Activated CD8-positive, alpha-beta T cell treated with anti-CD3 and anti-CD28 coated beads for 36 hours (primary cell): ENCODE results near the gene TATDN3. TPM values are rescaled to one million over a fixed set of nuclear protein-coding genes. Genes with fewer than 3 reads are reported as not detected.
"Not testable (repeated sequence)": the region's sequence is repeated elsewhere in the genome, so short reads cannot be mapped to it uniquely, and the experiment has no call there.

Experiments
- ATAC-seq: fragments of 200-7000 bp; cut with Tn5 transposase; one replicate; pipeline ENCODE4 v1.10.0; 2021; ENCODE audit warnings: mild to moderate bottlenecking, moderate library complexity
- CTCF ChIA-PET: fragments of 350-600 bp; sonication (Branson Sonifier 250); formaldehyde crosslinking; loops from one replicate; lab custom pipeline; 2021; ENCODE audit warnings: antibody characterized with exemption; lab: Charles Lee
- POLR2A ChIA-PET: fragments of 350-600 bp; sonication (Branson Sonifier 250); formaldehyde crosslinking; loops from one replicate; lab custom pipeline; 2021; ENCODE audit warnings: antibody characterized with exemption; lab: Charles Lee
- DNase-seq: peaks from one replicate; pipeline ENCODE4 v3.0.0-alpha.2; 2020
- H3K27ac Mint-ChIP-seq: one replicate; pipeline ENCODE4 v1.8.0; 2021; ENCODE audit warnings: mild to moderate bottlenecking, mixed read lengths
- H3K27me3 Mint-ChIP-seq: one replicate; pipeline ENCODE4 v1.8.0; 2021; ENCODE audit warnings: mixed read lengths
- H3K36me3 Mint-ChIP-seq: one replicate; pipeline ENCODE4 v1.8.0; 2021; ENCODE audit warnings: low read depth, mixed read lengths
- H3K4me1 Mint-ChIP-seq: one replicate; pipeline ENCODE4 v1.8.0; 2021; ENCODE audit warnings: low read depth, mixed read lengths
- H3K4me3 Mint-ChIP-seq: one replicate; pipeline ENCODE4 v1.8.0; 2021; ENCODE audit warnings: mild to moderate bottlenecking, moderate library complexity, mixed read lengths
- H3K9me3 Mint-ChIP-seq: one replicate; pipeline ENCODE4 v1.8.0; 2021; ENCODE audit warnings: mixed read lengths
- intact Hi-C: fragments of 100-400 bp; cut with micrococcal nuclease; formaldehyde crosslinking; loops from one replicate; pipeline ENCODE4 v1.10.0; 2022
- total RNA-seq, 2 experiments: library from RNA; stranded (reverse); gene quantifications; one replicate each; pipeline ENCODE4 v1.2.3, GENCODE V29; 2021
- TF ChIP-seq, protein P1 (sequence below): fragments of 200-600 bp; IDR thresholded peaks from one replicate; pipeline ENCODE4 v1.8.0; 2022; ENCODE audit warnings: antibody characterized with exemption, mild to moderate bottlenecking

The TATDN3 gene
- total RNA-seq, 2 experiments from 2014 or later = 17.4 to 24.2 TPM

DNA sequence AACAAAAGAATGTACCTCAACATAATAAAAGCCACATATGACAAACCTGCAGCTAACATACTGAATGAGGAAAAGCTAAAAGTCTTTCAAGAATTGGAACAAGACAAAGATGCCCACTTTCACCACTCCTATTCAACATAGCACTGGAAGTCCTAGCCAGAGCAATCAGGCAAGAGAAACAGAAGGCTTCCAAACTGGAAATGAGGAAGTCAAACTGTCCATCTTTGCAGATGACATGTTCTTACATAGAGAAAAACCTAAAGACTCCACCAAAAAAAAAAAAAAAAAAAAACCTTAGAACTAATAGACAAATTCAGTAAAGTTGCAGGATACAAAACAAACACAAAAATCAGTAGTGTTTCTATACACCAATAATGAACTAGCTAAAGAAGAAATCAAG, 20.4 kb upstream of the TATDN3 start:
- CTCF ChIA-PET = interaction anchor here (0.7 to 3.6 kb wide), 11 partner anchors 9 to 106 kb away, joined by 3 to 17 read pairs (median 4); no protein-coding TSS in a partner anchor

DNA sequence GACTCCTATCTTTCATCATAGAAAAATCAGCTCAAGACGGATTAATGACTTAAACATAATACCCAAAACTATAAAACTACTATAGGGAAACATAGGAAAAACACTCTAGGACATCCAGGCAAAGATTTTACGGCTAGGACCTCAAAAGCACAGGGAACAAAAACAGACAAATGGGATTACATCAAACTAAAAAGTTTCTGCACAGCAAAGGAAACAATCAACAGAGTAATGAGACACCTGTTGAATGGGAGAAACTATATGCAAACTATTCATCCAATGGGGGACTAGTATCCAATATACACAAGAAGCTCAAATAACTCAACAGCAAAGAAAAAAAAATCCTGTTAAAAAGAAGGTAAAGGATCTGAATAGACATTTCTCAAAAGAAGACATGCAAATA, 18.7 kb upstream of the TATDN3 start:
- intact Hi-C loops = no loop called here
- peaks cover 52% of the 10 kb centered on the region for H3K4me1 Mint-ChIP-seq
- H3K36me3 Mint-ChIP-seq = peaks cover 61% of the 10 kb centered on the region
- ATAC-seq (no peak), DNase-seq (no peak)
- H3K27me3 Mint-ChIP-seq = no peaks in the 10 kb centered on the region
- ChIA-PET POLR2A (interaction anchor here (1.0 to 1.3 kb wide), 2 partner anchors 18 to 23 kb away, joined by 3 to 4 read pairs; partner anchors contain the start of genes NSL1 and TATDN3), CTCF (interaction anchor here (0.6 to 2.6 kb wide), 7 partner anchors 9 to 570 kb away, joined by 3 to 11 read pairs (median 4); no protein-coding TSS in a partner anchor)
- TF ChIP-seq, protein P1, sequence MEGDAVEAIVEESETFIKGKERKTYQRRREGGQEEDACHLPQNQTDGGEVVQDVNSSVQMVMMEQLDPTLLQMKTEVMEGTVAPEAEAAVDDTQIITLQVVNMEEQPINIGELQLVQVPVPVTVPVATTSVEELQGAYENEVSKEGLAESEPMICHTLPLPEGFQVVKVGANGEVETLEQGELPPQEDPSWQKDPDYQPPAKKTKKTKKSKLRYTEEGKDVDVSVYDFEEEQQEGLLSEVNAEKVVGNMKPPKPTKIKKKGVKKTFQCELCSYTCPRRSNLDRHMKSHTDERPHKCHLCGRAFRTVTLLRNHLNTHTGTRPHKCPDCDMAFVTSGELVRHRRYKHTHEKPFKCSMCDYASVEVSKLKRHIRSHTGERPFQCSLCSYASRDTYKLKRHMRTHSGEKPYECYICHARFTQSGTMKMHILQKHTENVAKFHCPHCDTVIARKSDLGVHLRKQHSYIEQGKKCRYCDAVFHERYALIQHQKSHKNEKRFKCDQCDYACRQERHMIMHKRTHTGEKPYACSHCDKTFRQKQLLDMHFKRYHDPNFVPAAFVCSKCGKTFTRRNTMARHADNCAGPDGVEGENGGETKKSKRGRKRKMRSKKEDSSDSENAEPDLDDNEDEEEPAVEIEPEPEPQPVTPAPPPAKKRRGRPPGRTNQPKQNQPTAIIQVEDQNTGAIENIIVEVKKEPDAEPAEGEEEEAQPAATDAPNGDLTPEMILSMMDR = no peak
- H3K27ac Mint-ChIP-seq = no peak overlapping the region
- peaks cover 23% of the 10 kb centered on the region for H3K9me3 Mint-ChIP-seq
- H3K4me3 Mint-ChIP-seq = no peak overlapping the region

More for the DNA sequence above, 20.4 kb upstream of the TATDN3 start:
- POLR2A ChIA-PET = no interaction called here
- H3K9me3 Mint-ChIP-seq = peaks cover 36% of the 10 kb centered on the region
- H3K27ac Mint-ChIP-seq = no peak overlapping the region
- TF ChIP-seq, protein P1 = no peak
- peaks cover 74% of the 10 kb centered on the region for H3K36me3 Mint-ChIP-seq
- no peak overlapping the region for H3K4me3 Mint-ChIP-seq
- peaks cover 62% of the 10 kb centered on the region for H3K4me1 Mint-ChIP-seq
- H3K27me3 Mint-ChIP-seq = no peaks in the 10 kb centered on the region
- intact Hi-C loops = no loop called here
- ATAC-seq (no peak), DNase-seq (no peak)

DNA sequence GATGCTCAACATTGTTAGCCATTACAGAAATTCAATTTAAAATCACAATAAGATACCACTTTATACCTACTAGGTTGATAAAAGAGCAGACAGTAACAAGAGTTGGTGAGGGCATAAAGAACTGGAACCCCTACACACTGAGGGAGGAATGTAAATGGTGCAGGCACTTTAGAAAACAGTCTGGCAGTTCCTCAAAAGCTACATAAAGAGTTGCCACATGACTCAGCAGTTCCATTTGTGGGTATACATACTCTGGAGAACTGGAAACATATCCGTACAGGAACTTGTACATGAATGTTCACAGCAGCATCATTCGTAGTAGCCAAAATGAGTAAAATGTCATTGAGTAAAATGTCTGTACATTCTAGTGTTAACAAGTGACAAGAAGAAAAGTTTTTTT, 17.1 kb upstream of the TATDN3 start:
- Mint-ChIP-seq H3K4me3 (no peak overlapping the region), H3K9me3 (peaks cover 11% of the 10 kb centered on the region)
- intact Hi-C loops = no loop called here

DNA sequence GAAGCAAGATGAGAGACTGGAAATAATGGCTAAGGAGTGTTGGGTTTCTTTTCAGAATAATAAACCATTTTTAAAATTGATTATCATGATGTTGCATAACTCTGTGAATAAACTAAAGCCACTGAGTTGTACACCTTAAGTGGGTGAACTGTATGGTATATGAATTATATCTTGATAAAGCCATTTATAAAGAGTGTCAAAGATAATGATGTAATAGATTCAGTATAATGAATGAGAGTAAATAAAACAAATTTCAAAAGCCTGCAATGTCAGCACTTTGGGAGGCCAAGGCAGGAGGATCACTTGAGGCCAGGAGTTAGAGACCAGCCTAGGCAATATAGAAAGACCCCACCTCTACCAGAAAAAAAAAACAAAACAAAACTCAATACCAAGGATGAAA, 16.5 kb upstream of the TATDN3 start:
- Mint-ChIP-seq H3K4me3 (no peak overlapping the region), H3K4me1 (peaks cover 31% of the 10 kb centered on the region), H3K27me3 (no peaks in the 10 kb centered on the region), H3K27ac (no peak overlapping the region), H3K36me3 (peaks cover 46% of the 10 kb centered on the region), H3K9me3 (peaks cover 8% of the 10 kb centered on the region)
- TF ChIP-seq, protein P1 = no peak
- CTCF ChIA-PET = interaction anchor here (1.1 to 3.4 kb wide), 4 partner anchors 25 to 298 kb away, joined by 3 to 18 read pairs (median 4); no protein-coding TSS in a partner anchor
- ATAC-seq = no peak
- no peak for DNase-seq
- POLR2A ChIA-PET = no interaction called here
- intact Hi-C loops = no loop called here

More for the DNA sequence above, 17.1 kb upstream of the TATDN3 start:
- DNase-seq (no peak), ATAC-seq (no peak)
- Mint-ChIP-seq H3K36me3 (peaks cover 51% of the 10 kb centered on the region), H3K4me1 (peaks cover 38% of the 10 kb centered on the region), H3K27me3 (no peaks in the 10 kb centered on the region), H3K27ac (no peak overlapping the region)
- TF ChIP-seq, protein P1 = no peak
- CTCF ChIA-PET = interaction anchor here (1.1 to 1.4 kb wide), 3 partner anchors 24 to 298 kb away, joined by 3 to 4 read pairs (median 3); no protein-coding TSS in a partner anchor
- POLR2A ChIA-PET = no interaction called here

DNA sequence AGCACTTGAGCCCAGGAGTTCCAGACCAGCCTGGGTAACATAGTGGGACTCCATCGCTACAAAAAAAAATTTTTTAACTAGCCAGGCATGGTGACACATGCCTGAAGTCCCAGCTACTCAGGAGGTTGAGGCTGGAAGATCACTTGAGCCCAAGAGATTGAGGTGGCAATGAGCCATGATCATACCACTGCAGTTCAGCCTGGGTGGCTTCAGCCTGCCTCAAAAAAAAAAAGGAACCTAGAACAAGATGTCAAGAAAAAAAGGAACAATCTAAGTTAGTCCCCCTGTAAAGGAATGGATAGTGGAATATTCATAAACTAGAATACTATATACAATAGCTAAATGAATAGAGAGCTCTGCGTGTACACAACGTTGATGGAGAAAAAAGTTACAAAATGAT, 14.5 kb upstream of the TATDN3 start:
- no peak overlapping the region for H3K27ac Mint-ChIP-seq
- ChIA-PET CTCF (interaction anchor here (0.8 to 3.4 kb wide), 7 partner anchors 14 to 322 kb away, joined by 3 to 18 read pairs (median 4); no protein-coding TSS in a partner anchor), POLR2A (interaction anchor here (0.5 to 1.5 kb wide), 3 partner anchors 15 to 545 kb away, joined by 3 to 5 read pairs (median 3); partner anchors contain the start of genes NSL1 and TATDN3)
- ATAC-seq (no peak), DNase-seq (no peak)
- H3K4me1 Mint-ChIP-seq = peaks cover 29% of the 10 kb centered on the region
- no peaks in the 10 kb centered on the region for H3K9me3 Mint-ChIP-seq
- H3K36me3 Mint-ChIP-seq = peaks cover 38% of the 10 kb centered on the region
- H3K4me3 Mint-ChIP-seq = no peak overlapping the region
- intact Hi-C loops = no loop called here
- TF ChIP-seq, protein P1 = no peak
- no peaks in the 10 kb centered on the region for H3K27me3 Mint-ChIP-seq

DNA sequence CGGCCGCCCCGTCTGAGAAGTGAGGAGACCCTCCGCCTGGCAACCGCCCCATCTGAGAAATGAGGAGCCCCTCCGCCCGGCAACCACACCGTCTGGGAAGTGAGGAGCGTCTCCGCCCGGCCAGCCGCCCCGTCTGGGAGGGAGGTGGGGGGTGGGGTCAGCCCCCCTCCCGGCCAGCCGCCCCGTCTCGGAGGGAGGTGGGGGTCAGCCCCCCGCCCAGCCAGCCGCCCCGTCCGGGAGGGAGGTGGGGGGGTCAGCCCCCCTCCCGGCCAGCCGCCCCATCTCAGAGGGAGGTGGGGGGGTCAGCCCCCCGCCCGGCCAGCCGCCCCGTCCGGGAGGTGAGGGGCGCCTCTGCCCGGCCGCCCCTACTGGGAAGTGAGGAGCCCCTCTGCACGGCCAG, 12.6 kb upstream of the TATDN3 start:
- H3K27ac Mint-ChIP-seq, POLR2A ChIA-PET, H3K4me3 Mint-ChIP-seq, intact Hi-C loops, H3K27me3 Mint-ChIP-seq, ATAC-seq, H3K9me3 Mint-ChIP-seq, CTCF ChIA-PET, DNase-seq: not testable (repeated sequence)
- H3K36me3 Mint-ChIP-seq = peaks cover 31% of the 10 kb centered on the region
- peaks cover 28% of the 10 kb centered on the region for H3K4me1 Mint-ChIP-seq
